ENCODE measurements around the gene CNNM2.

Gene CNNM2

GRCh38 chr10:103077020-103077419 is 158.9 kb downstream of the CNNM2 start:
- DNase-seq, result no peak

GRCh38 chr10:103077491-103078308 is 159.6 kb downstream of the CNNM2 start:
- no peak for DNase-seq

GRCh38 chr10:103078309-103078615 is 160.2 kb downstream of the CNNM2 start:
- no peak for DNase-seq

- DNase-seq, result no peak
Observed at GRCh38 chr10:103078676-103079075, 160.6 kb downstream of the CNNM2 start.

- DNase-seq, result no peak
Observed at GRCh38 chr10:103079100-103079499, 161.0 kb downstream of the CNNM2 start.

- DNase-seq, result no peak
Observed at GRCh38 chr10:103079946-103080345, 161.9 kb downstream of the CNNM2 start.

GRCh38 chr10:103080891-103081581 is 162.9 kb downstream of the CNNM2 start:
- no peak for DNase-seq

- no peak for DNase-seq
Observed at GRCh38 chr10:103082683-103083082, 164.6 kb downstream of the CNNM2 start.

- DNase-seq, result no peak
Observed at GRCh38 chr10:103083266-103083976, 165.3 kb downstream of the CNNM2 start.

GRCh38 chr10:103083977-103084320 is 165.9 kb downstream of the CNNM2 start:
- no peak for DNase-seq

GRCh38 chr10:103086261-103086660 is 168.2 kb downstream of the CNNM2 start:
- DNase-seq, result no peak

GRCh38 chr10:103086799-103087198 is 168.7 kb downstream of the CNNM2 start:
- no peak for DNase-seq

GRCh38 chr10:103089493-103089892 is 171.4 kb downstream of the CNNM2 start:
- DNase-seq, result no peak

GRCh38 chr10:103090911-103091310 is 172.8 kb downstream of the CNNM2 start:
- DNase-seq, result no peak

GRCh38 chr10:103095005-103095404 is 176.9 kb downstream of the CNNM2 start:
- no peak for DNase-seq

GRCh38 chr10:103096130-103096529 is 178.0 kb downstream of the CNNM2 start:
- no peak for DNase-seq

- no peak for DNase-seq
Observed at GRCh38 chr10:103098240-103098639, 180.1 kb downstream of the CNNM2 start.

- no peak for DNase-seq
Observed at GRCh38 chr10:103100620-103101019, 182.5 kb downstream of the CNNM2 start.

GRCh38 chr10:103102195-103102594 is 184.1 kb downstream of the CNNM2 start:
- no peak for DNase-seq

- DNase-seq, result no peak
Observed at GRCh38 chr10:103103989-103104388, 185.9 kb downstream of the CNNM2 start.

GRCh38 chr10:103104721-103105120 is 186.6 kb downstream of the CNNM2 start:
- no peak for DNase-seq

- no peak for DNase-seq
Observed at GRCh38 chr10:103105462-103105861, 187.4 kb downstream of the CNNM2 start.

- no peak for DNase-seq
Observed at GRCh38 chr10:103106539-103106938, 188.4 kb downstream of the CNNM2 start.

- DNase-seq, result no peak
Observed at GRCh38 chr10:103109821-103110220, 191.7 kb downstream of the CNNM2 start.

All from right kidney (tissue), 1 donor.